ENCODE measurements around the gene FAR1.

Gene FAR1

GRCh38 chr11:13669544-13670488 lies 1.3 kb downstream of the FAR1 start:
- DNase-seq (ENCODE audit: low read depth), result no peak

DNA sequence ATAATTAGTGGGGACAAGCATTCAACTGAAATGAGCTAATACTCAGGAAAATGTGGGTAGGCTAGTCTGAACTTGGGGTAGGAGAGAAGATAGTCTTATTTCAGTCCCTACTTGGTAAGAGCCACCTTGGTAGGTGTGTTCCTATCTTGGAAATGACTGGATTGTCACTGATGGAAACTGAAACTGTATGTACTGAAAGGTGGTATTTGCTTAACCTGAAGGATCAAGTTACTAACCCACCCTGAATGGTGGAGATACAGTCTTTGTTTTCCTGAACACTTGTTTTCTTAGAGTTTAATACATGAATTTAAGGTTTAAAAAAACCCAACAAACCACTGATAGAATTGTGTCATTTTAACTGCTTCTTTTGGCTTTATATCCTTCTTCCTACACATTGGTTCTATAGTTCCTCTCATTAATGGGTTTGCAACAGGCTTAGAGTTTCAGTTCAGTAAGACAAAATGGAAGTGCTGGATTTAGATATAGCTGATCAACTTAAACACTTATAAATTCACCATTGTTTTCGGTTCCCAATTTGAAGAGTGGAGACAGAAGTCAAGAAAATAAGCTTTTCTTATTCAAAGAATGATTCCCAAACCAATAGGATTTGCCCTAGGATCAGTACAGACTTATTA lies 4.2 kb downstream of the FAR1 start:
- DNase-seq (ENCODE audit: low read depth), result no peak

DNA sequence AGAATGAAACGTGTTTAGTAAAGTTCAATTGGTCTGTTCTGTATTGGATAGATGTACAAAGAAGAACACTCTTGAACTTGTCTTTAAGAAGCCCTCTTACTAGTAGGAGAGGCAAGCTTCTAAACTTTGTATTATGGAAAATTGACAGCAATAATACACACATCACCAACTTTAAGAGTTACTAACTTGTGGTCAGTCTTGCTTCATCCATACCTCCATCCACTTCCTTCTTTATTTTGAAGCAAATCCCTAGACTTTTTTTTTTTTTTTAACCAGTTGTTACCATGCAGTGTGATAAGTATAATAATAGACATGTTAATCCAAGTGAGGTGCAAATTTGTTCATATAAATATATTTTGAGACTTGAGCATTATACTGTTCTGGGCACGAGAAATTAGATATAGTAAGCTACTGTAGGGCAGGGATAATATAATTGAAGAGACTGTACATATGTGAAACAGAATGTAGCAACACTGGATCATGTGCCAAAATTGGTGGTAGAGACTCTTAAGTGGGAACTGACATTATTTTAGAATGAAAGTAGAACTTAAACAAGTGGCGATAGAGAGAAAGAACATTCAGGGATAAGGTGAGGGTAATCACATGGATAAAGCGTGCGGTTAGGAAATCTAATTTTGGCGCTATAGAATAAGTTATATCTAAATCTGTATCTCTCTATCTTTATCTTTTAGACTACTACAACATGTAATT lies 6.5 kb downstream of the FAR1 start:
- DNase-seq (ENCODE audit: low read depth), result no peak

- no peak for DNase-seq (ENCODE audit: low read depth)
Observed at GRCh38 chr11:13676576-13676975, 8.1 kb downstream of the FAR1 start.

DNA sequence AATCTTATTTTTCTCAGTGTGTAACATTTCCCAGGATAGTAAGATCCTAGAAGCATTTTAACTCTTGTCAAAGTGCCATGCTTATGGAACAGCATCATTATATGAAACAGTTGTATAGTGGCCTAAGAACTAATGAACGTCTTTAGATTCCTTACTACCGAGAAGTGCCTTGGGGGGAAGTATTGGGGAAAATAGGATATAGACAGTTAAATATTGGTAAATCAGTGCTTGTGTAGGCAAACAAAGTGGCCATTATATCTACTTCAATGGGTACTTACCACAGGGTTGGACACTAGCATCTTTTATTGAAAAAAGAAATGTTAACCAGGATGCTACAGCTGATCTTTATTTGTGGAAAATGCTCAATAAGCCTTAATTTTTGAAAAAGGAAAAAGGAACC lies 11.3 kb downstream of the FAR1 start:
- no peak for DNase-seq (ENCODE audit: low read depth)

DNA sequence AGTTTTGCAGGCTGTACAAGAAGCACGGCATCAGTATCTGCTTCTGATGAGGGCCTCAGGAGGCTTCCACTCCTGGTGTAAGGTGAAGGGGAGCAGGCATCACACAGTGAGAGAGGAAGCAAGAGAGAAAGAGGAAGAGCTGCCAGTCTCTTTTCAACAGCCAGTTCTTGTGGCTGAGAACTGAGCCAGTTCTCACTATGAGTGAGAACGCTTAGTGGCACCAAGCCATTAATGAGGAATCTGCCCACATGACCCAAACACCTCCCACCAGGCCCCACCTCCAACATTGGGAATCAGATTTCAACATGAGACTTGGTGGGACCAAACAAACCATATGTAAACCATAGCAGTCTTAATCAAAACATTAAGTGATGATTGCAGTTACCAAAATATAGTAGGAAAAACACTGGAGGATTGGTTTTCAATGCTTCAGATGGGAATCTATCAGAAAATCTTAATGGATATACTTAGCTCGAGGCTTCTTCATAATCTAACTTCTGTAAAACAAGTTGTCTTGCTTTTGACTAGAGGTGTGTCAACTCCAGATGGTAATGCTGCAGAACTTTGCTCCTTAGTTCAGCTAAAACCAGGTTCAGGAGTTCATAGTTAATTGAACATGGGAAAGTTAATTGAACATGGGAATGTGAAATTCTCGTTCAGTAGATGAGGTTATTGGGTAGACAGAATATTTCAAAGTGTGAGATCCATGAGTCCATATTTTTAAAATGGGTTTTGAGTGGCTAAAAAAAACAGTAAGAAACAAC lies 12.2 kb downstream of the FAR1 start:
- DNase-seq (ENCODE audit: low read depth), result no peak

DNA sequence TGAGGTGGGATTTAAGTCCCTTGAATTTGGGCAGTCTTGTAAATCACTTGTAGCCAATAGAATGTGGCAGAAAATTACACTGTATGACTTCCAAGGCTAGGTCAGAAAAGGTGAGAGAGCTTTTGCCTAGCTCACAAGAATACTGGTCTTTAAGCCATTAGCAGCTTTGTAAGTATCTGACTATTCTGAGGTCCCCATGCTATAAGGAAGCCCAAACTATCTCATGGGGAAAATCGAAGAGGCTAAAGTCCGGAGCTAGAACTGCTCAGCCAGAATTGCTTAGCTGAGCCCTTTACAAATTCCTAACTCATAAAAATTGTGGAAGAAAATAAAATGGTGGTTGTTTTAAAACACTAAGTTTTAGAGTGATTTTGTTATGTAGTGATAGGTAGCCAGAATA lies 13.0 kb downstream of the FAR1 start:
- no peak for DNase-seq (ENCODE audit: low read depth)

- no peak for DNase-seq (ENCODE audit: low read depth)
Observed at GRCh38 chr11:13682212-13682611, 13.7 kb downstream of the FAR1 start.

DNA sequence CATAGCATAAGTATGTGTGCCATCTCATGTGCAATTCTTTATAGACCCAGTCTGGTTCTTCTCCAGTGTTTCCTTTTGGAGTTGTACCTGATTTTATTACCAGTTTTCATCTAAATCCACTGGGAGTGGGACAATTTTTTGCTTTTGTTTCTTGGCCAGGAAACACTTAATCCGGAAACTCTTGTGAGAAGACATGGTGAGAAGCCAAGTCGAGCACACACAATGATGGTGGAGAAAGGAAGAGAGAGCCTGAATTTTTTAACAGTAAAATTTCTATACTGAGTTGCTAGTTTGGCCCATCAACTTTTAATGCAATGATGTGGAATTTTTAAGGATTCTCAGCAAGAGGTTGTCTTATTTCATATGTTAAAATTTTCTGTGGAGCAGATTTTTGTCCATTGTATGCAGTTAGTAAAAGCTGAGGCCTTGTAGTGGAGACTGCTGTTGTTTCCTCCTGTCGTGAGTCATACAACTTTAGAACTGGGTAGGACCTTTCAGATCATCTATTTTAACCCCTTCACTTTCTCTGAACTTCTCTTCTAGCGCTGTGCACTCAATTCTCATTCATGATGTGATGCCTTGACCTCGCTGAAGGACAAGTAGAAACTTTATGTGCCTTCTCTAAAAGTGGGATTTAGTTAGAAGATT lies 17.1 kb downstream of the FAR1 start:
- no peak for DNase-seq (ENCODE audit: low read depth)

DNA sequence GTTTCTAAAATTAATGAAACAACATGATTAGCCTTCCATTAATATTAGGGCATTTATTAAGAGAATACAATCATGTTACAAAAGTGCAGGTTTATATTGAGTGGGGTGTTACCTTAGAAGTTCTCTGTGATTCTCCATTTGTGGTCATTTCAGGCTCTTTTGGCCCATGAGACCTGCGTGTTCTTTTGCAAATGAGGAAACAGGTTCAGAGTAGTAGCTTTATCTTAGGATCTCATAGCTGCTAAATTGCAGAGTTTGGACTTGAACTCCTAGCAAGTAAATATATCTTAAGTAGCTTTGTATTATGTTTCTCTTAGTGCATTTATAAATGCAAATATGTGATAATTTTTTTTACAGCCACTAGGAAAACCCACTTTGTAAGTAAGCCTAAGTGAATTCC lies 18.3 kb downstream of the FAR1 start:
- no peak for DNase-seq (ENCODE audit: low read depth)

- no peak for DNase-seq (ENCODE audit: low read depth)
Observed at GRCh38 chr11:13687271-13687670, 18.8 kb downstream of the FAR1 start.

GRCh38 chr11:13691286-13691899 lies 22.9 kb downstream of the FAR1 start:
- DNase-seq (ENCODE audit: low read depth), result no peak

- no peak for DNase-seq (ENCODE audit: low read depth)
Observed at GRCh38 chr11:13692172-13692571, 23.7 kb downstream of the FAR1 start.

DNA sequence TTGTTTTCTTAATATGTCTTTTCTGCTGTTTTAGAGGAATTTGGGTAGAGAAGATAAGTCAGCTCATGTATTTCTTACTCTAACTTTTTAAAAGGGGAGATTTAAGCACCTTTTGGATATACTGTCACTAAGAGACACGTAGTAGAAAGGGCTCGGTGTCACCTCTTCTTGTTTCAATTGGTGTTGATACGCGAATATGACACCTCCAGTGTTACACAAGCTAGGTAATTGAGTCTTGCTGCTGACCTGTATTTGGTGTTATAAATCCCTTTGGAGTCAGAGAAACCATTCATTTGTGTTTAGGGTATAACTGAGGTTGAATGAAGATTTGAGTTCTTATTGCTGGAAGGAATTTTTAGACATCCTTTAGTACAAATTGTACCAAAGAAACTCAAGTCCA lies 25.6 kb downstream of the FAR1 start:
- no peak for DNase-seq (ENCODE audit: low read depth)

DNA sequence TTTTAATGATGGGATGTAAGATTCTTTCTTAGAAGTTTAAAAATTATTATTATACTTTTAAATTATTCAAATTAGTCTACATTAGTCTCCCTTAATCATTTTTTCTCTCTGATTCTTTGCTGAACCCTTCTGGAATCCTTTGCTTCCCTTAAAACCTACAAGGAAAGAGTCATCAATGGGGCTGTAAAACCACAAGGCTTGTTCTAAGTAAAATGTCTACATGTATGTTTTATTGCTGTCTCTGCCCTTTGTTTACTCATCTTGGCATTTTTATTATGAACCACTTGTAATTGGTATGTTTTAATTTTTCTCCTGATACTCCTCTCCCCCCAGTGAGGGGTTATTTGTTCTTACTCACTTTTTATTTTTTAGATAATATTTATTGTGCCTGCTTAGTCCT lies 27.4 kb downstream of the FAR1 start:
- no peak for DNase-seq (ENCODE audit: low read depth)

GRCh38 chr11:13697710-13698109 lies 29.2 kb downstream of the FAR1 start:
- no peak for DNase-seq (ENCODE audit: low read depth)

- DNase-seq (ENCODE audit: low read depth), result no peak
Observed at GRCh38 chr11:13698132-13698531, 29.7 kb downstream of the FAR1 start.

DNA sequence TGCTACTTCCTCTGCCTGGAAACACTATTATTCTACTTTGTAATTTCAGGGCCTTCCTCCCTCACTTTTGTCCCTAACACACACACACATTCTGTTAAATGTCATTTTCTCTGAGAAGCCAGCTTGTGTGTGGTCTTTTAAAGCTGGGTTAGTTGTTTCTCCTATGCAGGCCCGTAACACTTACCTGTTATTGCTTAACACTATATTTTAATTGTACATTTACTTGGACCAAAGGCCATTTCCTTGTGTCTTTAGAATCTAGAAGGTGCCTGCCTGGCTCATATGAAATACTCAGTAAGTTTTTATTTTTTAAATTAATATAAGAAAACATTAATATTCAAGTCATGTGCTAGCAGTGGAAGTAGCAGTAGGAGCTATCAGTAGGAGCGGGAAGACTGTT lies 30.6 kb downstream of the FAR1 start:
- DNase-seq (ENCODE audit: low read depth), result no peak

DNA sequence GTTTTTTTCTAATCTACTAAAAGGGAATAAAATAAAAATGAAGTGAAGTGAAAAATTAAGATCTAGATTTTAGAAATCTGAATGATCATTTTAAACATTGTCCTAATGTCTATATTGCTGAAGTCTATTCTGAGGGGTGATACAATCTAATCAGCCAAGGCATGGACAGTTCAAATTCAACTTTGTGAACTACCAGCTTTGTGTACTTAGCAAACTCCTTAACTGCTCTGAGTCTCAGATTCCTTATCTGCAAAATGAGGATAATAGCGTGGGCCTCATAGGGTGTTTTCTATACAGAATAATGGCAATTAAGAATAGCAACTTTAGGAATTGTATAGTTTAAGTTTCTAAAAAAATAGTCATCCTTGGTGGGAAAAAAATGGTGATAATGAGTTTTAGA lies 31.4 kb downstream of the FAR1 start:
- no peak for DNase-seq (ENCODE audit: low read depth)

DNA sequence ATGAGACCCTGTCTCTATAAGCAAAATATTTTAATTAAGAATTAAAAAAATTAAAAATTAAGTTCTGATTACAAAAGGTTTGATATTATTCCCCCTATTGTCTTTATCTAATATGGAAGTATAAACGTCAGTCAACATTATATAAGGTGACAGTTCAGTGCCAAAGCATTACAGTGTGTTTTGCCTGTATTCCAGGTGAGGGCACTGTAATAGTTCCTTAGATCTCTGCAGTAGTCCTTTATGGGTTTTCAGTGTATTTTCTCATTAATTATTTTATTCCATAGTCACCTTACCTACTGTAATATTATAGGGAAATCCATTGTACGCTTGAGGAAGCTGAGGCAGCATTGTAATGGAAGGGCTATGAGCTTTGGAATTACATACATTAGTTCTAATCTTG lies 33.0 kb downstream of the FAR1 start:
- DNase-seq (ENCODE audit: low read depth), result no peak

- DNase-seq (ENCODE audit: low read depth), result no peak
Observed at GRCh38 chr11:13702071-13702470, 33.6 kb downstream of the FAR1 start.

Measured in HS-5 (cell line).